ENCODE results near the gene DYNLT3.

DYNLT3 gene

GRCh38 chrX:37862851-37863250 lies 15.5 kb upstream of the DYNLT3 start:
- Mint-ChIP-seq H3K4me1 (peaks cover 7% of the 10 kb centered on the region), H3K9me3 (peaks cover 8% of the 10 kb centered on the region), H3K27me3 (peaks cover 5% of the 10 kb centered on the region), H3K27ac (no peak overlapping the region), H3K4me3 (no peak overlapping the region), H3K36me3 (no peaks in the 10 kb centered on the region)

DNA sequence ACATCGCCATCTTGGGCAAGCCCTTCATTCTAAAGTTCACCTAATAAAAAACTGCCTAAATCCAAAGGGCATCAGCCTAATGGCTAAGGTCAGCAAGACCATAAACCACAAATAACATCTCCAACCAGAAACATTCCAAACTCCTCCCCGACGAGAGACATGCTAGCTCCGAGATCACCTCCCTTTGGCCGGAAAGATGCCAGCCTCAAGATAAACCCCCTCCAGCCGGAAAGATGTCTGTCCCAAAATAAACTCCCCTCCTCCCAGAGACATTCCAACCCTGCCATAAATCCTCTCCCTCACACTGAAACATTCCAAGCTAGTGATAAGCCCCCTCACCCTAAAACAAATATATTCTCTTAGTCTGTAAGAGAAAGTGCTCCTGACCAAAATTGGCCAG lies 13.3 kb upstream of the DYNLT3 start:
- no peaks in the 10 kb centered on the region for H3K9me3 Mint-ChIP-seq
- H3K36me3 Mint-ChIP-seq, result no peaks in the 10 kb centered on the region
- no peaks in the 10 kb centered on the region for H3K4me1 Mint-ChIP-seq
- peaks cover 5% of the 10 kb centered on the region for H3K27me3 Mint-ChIP-seq
- no peak overlapping the region for H3K27ac Mint-ChIP-seq
- no peak overlapping the region for H3K4me3 Mint-ChIP-seq

GRCh38 chrX:37854748-37855147 lies 7.4 kb upstream of the DYNLT3 start:
- H3K9me3 Mint-ChIP-seq, result no peaks in the 10 kb centered on the region
- no peak overlapping the region for H3K27ac Mint-ChIP-seq
- no peaks in the 10 kb centered on the region for H3K27me3 Mint-ChIP-seq
- H3K36me3 Mint-ChIP-seq, result no peaks in the 10 kb centered on the region
- H3K4me1 Mint-ChIP-seq, result peaks cover 2% of the 10 kb centered on the region
- no peak overlapping the region for H3K4me3 Mint-ChIP-seq

GRCh38 chrX:37854148-37854547 lies 6.8 kb upstream of the DYNLT3 start:
- H3K4me1 Mint-ChIP-seq, result peaks cover 6% of the 10 kb centered on the region
- no peaks in the 10 kb centered on the region for H3K9me3 Mint-ChIP-seq
- no peaks in the 10 kb centered on the region for H3K36me3 Mint-ChIP-seq
- H3K27me3 Mint-ChIP-seq, result no peaks in the 10 kb centered on the region
- no peak overlapping the region for H3K4me3 Mint-ChIP-seq
- no peak overlapping the region for H3K27ac Mint-ChIP-seq

- Mint-ChIP-seq H3K27ac (peak overlapping the region; percentile 83), H3K27me3 (no peaks in the 10 kb centered on the region), H3K4me1 (peaks cover 29% of the 10 kb centered on the region), H3K36me3 (peaks cover 1% of the 10 kb centered on the region), H3K9me3 (no peaks in the 10 kb centered on the region), H3K4me3 (peak overlapping the region; percentile 84)
These were observed 394 bp upstream of the DYNLT3 start for GRCh38 chrX:37847733-37848197.

DNA sequence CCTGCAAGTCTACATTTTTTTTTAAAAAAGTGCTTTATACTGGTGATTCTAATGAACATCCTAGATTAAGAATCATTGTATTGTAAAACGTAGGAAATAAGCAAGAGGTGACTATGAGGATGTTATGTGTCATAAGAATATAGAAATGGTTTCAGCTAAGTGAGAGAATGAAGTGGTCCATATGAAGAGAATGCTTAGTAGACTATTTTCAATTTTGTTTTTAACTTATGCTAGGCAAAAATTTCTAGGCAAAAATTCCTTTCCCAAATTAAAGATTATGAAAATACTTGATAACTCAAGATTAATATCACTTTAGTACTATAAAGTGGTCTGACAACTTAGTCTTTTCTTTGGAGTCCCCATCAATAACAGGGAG lies 825 bp downstream of the DYNLT3 start:
- Mint-ChIP-seq H3K27me3 (no peaks in the 10 kb centered on the region), H3K36me3 (peaks cover 1% of the 10 kb centered on the region), H3K27ac (peak overlapping the region; percentile 87), H3K4me3 (peak overlapping the region; percentile 84), H3K9me3 (no peaks in the 10 kb centered on the region), H3K4me1 (peaks cover 29% of the 10 kb centered on the region)

GRCh38 chrX:37846141-37846540 lies 1.2 kb downstream of the DYNLT3 start:
- Mint-ChIP-seq H3K36me3 (peaks cover 1% of the 10 kb centered on the region), H3K27ac (peak overlapping the region; percentile 87), H3K4me1 (peaks cover 29% of the 10 kb centered on the region)

GRCh38 chrX:37844622-37845021 lies 2.7 kb downstream of the DYNLT3 start:
- Mint-ChIP-seq H3K27ac (peak overlapping the region; percentile 71), H3K27me3 (no peaks in the 10 kb centered on the region), H3K4me3 (peak overlapping the region; percentile 16), H3K36me3 (peaks cover 1% of the 10 kb centered on the region), H3K4me1 (peaks cover 26% of the 10 kb centered on the region), H3K9me3 (no peaks in the 10 kb centered on the region)

More at GRCh38 chrX:37846141-37846540, 1.2 kb downstream of the DYNLT3 start:
- Mint-ChIP-seq H3K9me3 (no peaks in the 10 kb centered on the region), H3K27me3 (no peaks in the 10 kb centered on the region), H3K4me3 (peak overlapping the region; percentile 84)

- Mint-ChIP-seq H3K4me1 (peaks cover 14% of the 10 kb centered on the region), H3K4me3 (no peak overlapping the region), H3K36me3 (peaks cover 2% of the 10 kb centered on the region), H3K9me3 (no peaks in the 10 kb centered on the region), H3K27ac (peak overlapping the region; percentile 47), H3K27me3 (no peaks in the 10 kb centered on the region)
These were observed 6.4 kb downstream of the DYNLT3 start for GRCh38 chrX:37840931-37841330.

- Mint-ChIP-seq H3K4me1 (no peaks in the 10 kb centered on the region), H3K27me3 (no peaks in the 10 kb centered on the region), H3K9me3 (no peaks in the 10 kb centered on the region), H3K4me3 (no peak overlapping the region), H3K27ac (no peak overlapping the region), H3K36me3 (peaks cover 2% of the 10 kb centered on the region)
These were observed 12.4 kb downstream of the DYNLT3 start for GRCh38 chrX:37834937-37835336.

- Mint-ChIP-seq H3K27me3 (no peaks in the 10 kb centered on the region), H3K4me1 (peaks cover 6% of the 10 kb centered on the region), H3K27ac (no peak overlapping the region), H3K36me3 (no peaks in the 10 kb centered on the region), H3K9me3 (no peaks in the 10 kb centered on the region), H3K4me3 (no peak overlapping the region)
These were observed 17.0 kb downstream of the DYNLT3 start for GRCh38 chrX:37830371-37830770.

DNA sequence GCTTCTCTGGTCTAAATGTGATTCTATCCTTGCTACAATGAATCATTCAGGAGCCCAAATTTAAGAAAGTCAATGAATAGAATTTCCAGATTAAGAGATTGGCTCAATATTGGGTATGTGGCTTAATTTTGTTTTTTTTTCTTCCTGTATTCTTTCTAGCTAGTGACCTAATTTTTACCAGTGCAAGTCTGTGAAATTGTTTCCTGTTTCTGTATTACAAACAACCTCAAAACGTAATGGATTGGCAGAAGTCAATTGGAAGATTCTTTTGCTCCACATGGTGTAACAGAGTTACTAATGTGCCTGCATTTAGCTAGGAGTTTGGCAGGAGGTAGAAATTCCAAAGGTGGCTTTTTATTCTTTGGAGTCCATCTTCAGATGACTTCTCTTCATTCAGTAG lies 17.6 kb downstream of the DYNLT3 start:
- no peaks in the 10 kb centered on the region for H3K27me3 Mint-ChIP-seq
- H3K4me1 Mint-ChIP-seq, result peaks cover 13% of the 10 kb centered on the region
- H3K27ac Mint-ChIP-seq, result no peak overlapping the region
- no peak overlapping the region for H3K4me3 Mint-ChIP-seq
- no peaks in the 10 kb centered on the region for H3K36me3 Mint-ChIP-seq
- no peaks in the 10 kb centered on the region for H3K9me3 Mint-ChIP-seq

DNA sequence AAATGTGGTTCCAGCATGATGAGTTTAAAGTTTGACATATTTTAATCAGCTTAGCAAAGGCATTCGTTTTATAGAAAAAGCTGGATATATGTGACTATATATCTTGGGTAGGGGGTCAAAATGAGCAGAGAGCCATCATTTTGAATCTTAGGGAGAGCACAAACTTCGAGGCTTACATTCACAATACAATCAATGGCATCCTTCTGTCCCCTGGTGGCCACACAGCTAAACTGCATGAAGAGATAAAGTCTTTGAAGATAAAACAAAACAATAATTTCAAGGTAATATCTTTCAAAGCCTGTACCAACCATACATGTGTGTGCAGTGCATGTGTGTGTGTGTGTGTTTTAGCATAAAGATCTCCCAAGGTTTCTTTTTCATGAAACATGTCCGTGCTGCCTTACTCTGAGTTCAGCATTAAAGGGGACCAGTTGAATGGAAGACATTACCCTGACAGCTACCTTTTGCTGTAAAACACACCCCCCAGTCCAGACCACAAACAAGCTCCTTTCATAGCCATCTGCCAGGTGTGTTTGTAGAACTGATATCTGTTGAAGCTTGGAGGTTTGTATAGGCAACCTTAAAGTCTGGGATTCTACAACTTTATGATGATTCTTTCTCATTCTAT lies 22.0 kb downstream of the DYNLT3 start:
- H3K4me3 Mint-ChIP-seq, result no peak overlapping the region

GRCh38 chrX:37824491-37825214 lies 22.7 kb downstream of the DYNLT3 start:
- Mint-ChIP-seq H3K27ac (no peak overlapping the region), H3K4me1 (peaks cover 24% of the 10 kb centered on the region), H3K9me3 (no peaks in the 10 kb centered on the region), H3K36me3 (no peaks in the 10 kb centered on the region), H3K27me3 (no peaks in the 10 kb centered on the region), H3K4me3 (no peak overlapping the region)

More for the DNA sequence above, 22.0 kb downstream of the DYNLT3 start:
- Mint-ChIP-seq H3K4me1 (peaks cover 25% of the 10 kb centered on the region), H3K27me3 (no peaks in the 10 kb centered on the region), H3K9me3 (no peaks in the 10 kb centered on the region), H3K36me3 (no peaks in the 10 kb centered on the region), H3K27ac (no peak overlapping the region)

DNA sequence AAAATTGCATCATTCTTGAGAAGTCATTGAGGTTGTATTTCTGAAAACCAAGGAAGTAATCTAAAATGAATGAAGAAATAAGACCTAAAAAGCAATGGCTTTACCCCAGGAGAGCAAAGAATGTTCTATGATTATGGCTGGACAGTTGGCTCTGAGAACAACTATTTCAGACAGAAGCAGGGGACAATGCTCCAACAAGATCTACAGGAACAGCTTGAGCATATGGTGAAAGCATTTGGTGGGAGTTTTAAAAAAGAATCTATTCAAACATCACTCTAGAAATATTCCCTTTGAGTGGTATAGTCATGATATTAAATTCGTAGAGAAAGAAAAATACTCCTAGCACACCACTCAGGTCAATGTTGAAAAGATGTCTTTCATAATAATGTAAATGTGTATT lies 26.7 kb downstream of the DYNLT3 start:
- H3K27me3 Mint-ChIP-seq, result no peaks in the 10 kb centered on the region
- H3K4me3 Mint-ChIP-seq, result no peak overlapping the region
- H3K4me1 Mint-ChIP-seq, result peaks cover 22% of the 10 kb centered on the region

DNA sequence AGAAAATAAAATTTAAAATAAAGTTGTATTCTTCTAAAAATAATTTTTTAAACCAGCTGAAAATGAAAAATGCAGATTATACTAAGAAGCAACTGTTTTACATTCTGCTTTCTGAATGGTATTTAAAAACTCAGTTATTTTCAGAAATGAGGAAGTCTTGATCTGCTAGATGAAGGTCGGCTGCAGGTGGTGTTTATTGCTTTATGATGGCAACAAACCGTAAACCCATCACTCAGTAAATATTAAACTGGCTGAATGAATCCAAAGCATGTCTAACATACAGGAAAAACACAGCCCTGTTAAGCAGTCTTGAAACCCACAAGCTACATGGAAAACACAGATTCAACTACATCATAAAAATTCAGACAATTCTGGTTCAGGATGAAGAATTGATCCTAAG lies 29.3 kb downstream of the DYNLT3 start:
- H3K27ac Mint-ChIP-seq, result no peak overlapping the region
- no peak overlapping the region for H3K4me3 Mint-ChIP-seq
- H3K27me3 Mint-ChIP-seq, result no peaks in the 10 kb centered on the region
- no peaks in the 10 kb centered on the region for H3K9me3 Mint-ChIP-seq
- peaks cover 5% of the 10 kb centered on the region for H3K4me1 Mint-ChIP-seq
- no peaks in the 10 kb centered on the region for H3K36me3 Mint-ChIP-seq

More for the DNA sequence above, 26.7 kb downstream of the DYNLT3 start:
- Mint-ChIP-seq H3K9me3 (no peaks in the 10 kb centered on the region), H3K27ac (no peak overlapping the region), H3K36me3 (no peaks in the 10 kb centered on the region)
